OCI-LY7 (cell line): ENCODE measurements around the gene TEX22. TPM values are rescaled to one million over a fixed set of nuclear protein-coding genes. Genes with fewer than 3 reads are reported as not detected.

Experiments
- BruUV-seq: library from RNA; stranded (reverse); fragments of 400-500 nt; replicated peaks from 2 replicates; lab custom pipeline; 2021; lab: Mats Ljungman, UMichigan
- CTCF ChIA-PET: fragments of 300-600 bp; sonication (Branson Sonifier 250); formaldehyde crosslinking; loops from one replicate; lab custom pipeline; 2022; ENCODE audit warnings: antibody characterized with exemption; ENCODE audit not compliant: unreplicated experiment; lab: Charles Lee
- POLR2A ChIA-PET: fragments of 300-600 bp; sonication (Branson Sonifier 250); formaldehyde crosslinking; loops from one replicate; lab custom pipeline; 2022; ENCODE audit warnings: antibody characterized with exemption; lab: Charles Lee
- DNase-seq: peaks from one replicate; pipeline ENCODE4 v3.0.0-alpha.2; 2015; ENCODE audit warnings: low spot score
- H2AFZ ChIP-seq: fragments of 200-600 bp; sonication (generic), shearing (Covaris generic); 2 replicates; pipeline ENCODE4 v1.6.1; 2014; ENCODE audit warnings: mild to moderate bottlenecking, antibody characterized with exemption, low read length, moderate library complexity
- H3K27ac ChIP-seq: fragments of 200-600 bp; sonication (generic); 2 replicates; pipeline ENCODE4 v1.5.1; 2014; ENCODE audit warnings: mixed run types, low read depth, mild to moderate bottlenecking, moderate library complexity, low read length, inconsistent platforms; ENCODE audit not compliant: poor library complexity, severe bottlenecking
- H3K36me3 ChIP-seq: fragments of 200-600 bp; sonication (generic); 2 replicates; pipeline ENCODE4 v1.6.1; 2014; ENCODE audit warnings: mild to moderate bottlenecking, antibody characterized with exemption, low read length, moderate library complexity, mixed read lengths; ENCODE audit not compliant: insufficient read depth
- H3K4me1 ChIP-seq: fragments of 200-600 bp; sonication (generic); 2 replicates; pipeline ENCODE4 v1.5.1; 2014; ENCODE audit warnings: mild to moderate bottlenecking, low read length; ENCODE audit not compliant: insufficient read depth, poor library complexity, severe bottlenecking
- H3K4me2 ChIP-seq: fragments of 200-600 bp; sonication (generic); 2 replicates; pipeline ENCODE4 v1.6.1; 2014; ENCODE audit warnings: mild to moderate bottlenecking, low read length
- H3K4me3 ChIP-seq: fragments of 200-600 bp; sonication (generic); 2 replicates; pipeline ENCODE4 v1.5.1; 2014; ENCODE audit warnings: mild to moderate bottlenecking, low read depth, low read length; ENCODE audit not compliant: poor library complexity, severe bottlenecking
- H3K79me2 ChIP-seq: fragments of 200-600 bp; sonication (generic); 2 replicates; pipeline ENCODE4 v1.6.1; 2016; ENCODE audit warnings: low read depth, mild to moderate bottlenecking, low read length, moderate library complexity, mixed read lengths; ENCODE audit not compliant: insufficient read depth
- H3K9me2 ChIP-seq: fragments of 200-600 bp; sonication (generic); 2 replicates; pipeline ENCODE4 v1.6.1; 2016; ENCODE audit warnings: mild to moderate bottlenecking, low read length, mixed read lengths; ENCODE audit not compliant: insufficient read depth
- H3K9me3 ChIP-seq: fragments of 200-600 bp; sonication (generic); 2 replicates; pipeline ENCODE4 v1.6.1; 2014; ENCODE audit warnings: mild to moderate bottlenecking, mixed run types, low read length, mixed read lengths
- H4K20me1 ChIP-seq: fragments of 200-600 bp; sonication (generic); 2 replicates; pipeline ENCODE4 v1.6.1; 2014; ENCODE audit warnings: mild to moderate bottlenecking, antibody characterized with exemption, low read length, moderate library complexity, mixed read lengths; ENCODE audit not compliant: insufficient read depth
- EZH2phosphoT487 ChIP-seq: fragments of 200-600 bp; sonication (generic); IDR thresholded peaks from 2 replicates; pipeline ENCODE4 v1.6.1; 2018; ENCODE audit warnings: low read depth, borderline replicate concordance, mild to moderate bottlenecking, mixed run types, antibody characterized with exemption, low read length, moderate library complexity, mixed read lengths
- intact Hi-C: fragments of 100-400 bp; cut with micrococcal nuclease; formaldehyde crosslinking; loops from one replicate; pipeline ENCODE4 v1.10.0; 2022; ENCODE audit not compliant: unreplicated experiment
- total RNA-seq, 2 experiments: library from RNA; depleted of rRNA in 1 of 2; stranded (reverse); fragments of >200 nt in 1 of 2; shearing (Covaris generic) in 1 of 2; gene quantifications; 2 replicates each; pipeline ENCODE4 v1.2.3, GENCODE V29; 2014 to 2022
- TF ChIP-seq, protein P1 (sequence below): fragments of 200-600 bp; sonication (generic); conservative IDR thresholded peaks from 2 replicates; pipeline ENCODE4 v1.5.1; 2014; ENCODE audit warnings: mild to moderate bottlenecking, antibody characterized with exemption, low read length, moderate library complexity, mixed read lengths

The TEX22 gene
- total RNA-seq, 2 experiments from 2014 or later = 1.3 to 9.2 TPM

- Histone ChIP-seq H2AFZ (no peak overlapping the region), H3K4me3 (no peak overlapping the region), H3K79me2 (peaks cover 48% of the 10 kb centered on the region), H3K4me1 (peaks cover 26% of the 10 kb centered on the region), H3K4me2 (no peak overlapping the region), H4K20me1 (0 out of 2 replicates have a peak, but pooled peaks cover 5% of the 10 kb centered on the region), H3K9me2 (no peaks in the 10 kb centered on the region), H3K27ac (no peak overlapping the region), H3K36me3 (peaks cover 71% of the 10 kb centered on the region), H3K9me3 (no peaks in the 10 kb centered on the region)
- TF ChIP-seq, protein P1, sequence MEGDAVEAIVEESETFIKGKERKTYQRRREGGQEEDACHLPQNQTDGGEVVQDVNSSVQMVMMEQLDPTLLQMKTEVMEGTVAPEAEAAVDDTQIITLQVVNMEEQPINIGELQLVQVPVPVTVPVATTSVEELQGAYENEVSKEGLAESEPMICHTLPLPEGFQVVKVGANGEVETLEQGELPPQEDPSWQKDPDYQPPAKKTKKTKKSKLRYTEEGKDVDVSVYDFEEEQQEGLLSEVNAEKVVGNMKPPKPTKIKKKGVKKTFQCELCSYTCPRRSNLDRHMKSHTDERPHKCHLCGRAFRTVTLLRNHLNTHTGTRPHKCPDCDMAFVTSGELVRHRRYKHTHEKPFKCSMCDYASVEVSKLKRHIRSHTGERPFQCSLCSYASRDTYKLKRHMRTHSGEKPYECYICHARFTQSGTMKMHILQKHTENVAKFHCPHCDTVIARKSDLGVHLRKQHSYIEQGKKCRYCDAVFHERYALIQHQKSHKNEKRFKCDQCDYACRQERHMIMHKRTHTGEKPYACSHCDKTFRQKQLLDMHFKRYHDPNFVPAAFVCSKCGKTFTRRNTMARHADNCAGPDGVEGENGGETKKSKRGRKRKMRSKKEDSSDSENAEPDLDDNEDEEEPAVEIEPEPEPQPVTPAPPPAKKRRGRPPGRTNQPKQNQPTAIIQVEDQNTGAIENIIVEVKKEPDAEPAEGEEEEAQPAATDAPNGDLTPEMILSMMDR = no peak
- TF ChIP-seq EZH2phosphoT487 = no peak
- ChIA-PET POLR2A (interaction anchor here (1.0 kb wide), 1 partner anchor 20 kb away, joined by 3 read pairs; no protein-coding TSS in a partner anchor), CTCF (no interaction called here)
- DNase-seq = no peak
- intact Hi-C loops = no loop called here
- BruUV-seq = no TSS peak
Measured at GRCh38 chr14:105423488-105424195, 25.3 kb downstream of the TEX22 start.

DNA sequence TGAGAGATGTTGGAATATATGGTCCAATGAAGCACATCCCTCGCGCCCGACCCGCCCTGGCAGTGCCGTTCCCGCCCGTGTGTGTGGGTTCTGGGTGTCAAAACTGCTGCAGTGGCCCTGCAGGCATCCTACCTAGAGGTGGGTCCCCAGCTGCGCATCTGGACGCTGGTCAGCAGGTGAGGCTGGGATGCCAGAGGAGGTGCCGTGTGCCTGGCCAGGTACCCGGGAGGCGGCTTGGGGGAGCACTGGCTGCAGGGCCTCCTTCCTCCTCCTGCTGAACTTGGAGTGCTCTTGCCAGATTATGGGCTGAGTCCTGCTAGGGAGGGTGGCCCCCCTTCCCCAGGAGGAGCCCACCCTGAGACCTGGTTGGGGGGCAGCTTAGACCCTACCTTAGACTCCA, 26.5 kb downstream of the TEX22 start:
- Histone ChIP-seq H3K4me2 (no peak overlapping the region), H3K79me2 (peaks cover 49% of the 10 kb centered on the region), H4K20me1 (0 out of 2 replicates have a peak, but pooled peaks cover 5% of the 10 kb centered on the region), H3K27ac (no peak overlapping the region), H3K9me3 (no peaks in the 10 kb centered on the region), H3K4me3 (no peak overlapping the region), H3K36me3 (peaks cover 77% of the 10 kb centered on the region), H3K9me2 (no peaks in the 10 kb centered on the region), H3K4me1 (peaks cover 17% of the 10 kb centered on the region), H2AFZ (no peak overlapping the region)
- intact Hi-C loops = no loop called here
- no TSS peak for BruUV-seq
- TF ChIP-seq, protein P1 = no peak
- TF ChIP-seq EZH2phosphoT487 = no peak
- ChIA-PET POLR2A (interaction anchor here (0.7 kb wide), 1 partner anchor 111 kb away, joined by 3 read pairs; no protein-coding TSS in a partner anchor), CTCF (no interaction called here)
- no peak for DNase-seq

DNA sequence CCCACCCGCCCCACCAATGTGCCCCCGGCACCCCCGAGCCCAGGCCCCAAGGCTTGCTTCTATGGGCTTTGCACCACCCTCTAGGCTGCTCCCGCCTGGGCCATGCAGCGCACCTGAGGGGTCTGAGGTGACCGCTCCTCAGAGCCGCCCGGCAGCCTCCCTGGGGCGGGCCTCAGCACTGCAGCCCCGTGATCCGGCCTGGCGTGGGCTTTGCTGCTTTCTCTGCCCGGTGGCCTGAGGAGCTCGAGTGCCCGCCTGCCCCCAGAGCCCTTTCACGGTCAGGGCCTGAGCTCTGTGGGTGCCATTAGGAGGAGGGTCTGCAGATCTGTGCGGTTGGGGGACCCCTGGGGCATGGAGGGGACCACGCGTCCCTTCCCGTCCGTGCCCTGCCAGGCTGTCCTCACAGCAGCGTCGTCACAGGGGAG, 27.5 kb downstream of the TEX22 start:
- Histone ChIP-seq H3K4me1 (peaks cover 17% of the 10 kb centered on the region), H3K79me2 (peaks cover 48% of the 10 kb centered on the region), H3K9me2 (no peaks in the 10 kb centered on the region), H3K4me2 (no peak overlapping the region), H3K4me3 (no peak overlapping the region), H3K27ac (no peak overlapping the region), H2AFZ (no peak overlapping the region), H4K20me1 (0 out of 2 replicates have a peak, but pooled peaks cover 9% of the 10 kb centered on the region), H3K9me3 (no peaks in the 10 kb centered on the region), H3K36me3 (peaks cover 86% of the 10 kb centered on the region)
- intact Hi-C loops = no loop called here
- ChIA-PET CTCF (no interaction called here), POLR2A (no interaction called here)
- no peak for TF ChIP-seq EZH2phosphoT487
- TF ChIP-seq, protein P1 = no peak
- BruUV-seq = no TSS peak
- no peak for DNase-seq
